Endothelial cell of umbilical vein (primary cell): ENCODE measurements around the gene HEPHL1. TPM values are rescaled to one million over a fixed set of nuclear protein-coding genes. Genes with fewer than 3 reads are reported as not detected.

ENCODE experiments used
- BruUV-seq: library from RNA; stranded (reverse); fragments of 400-500 nt; replicated peaks from 2 replicates; lab custom pipeline; 2021; lab: Mats Ljungman, UMichigan
- CTCF ChIA-PET: fragments of 300-600, 350-600 bp; sonication (Branson Sonifier 250); formaldehyde crosslinking; loops from one replicate; lab custom pipeline; 2021; ENCODE audit warnings: antibody characterized with exemption, inconsistent platforms; lab: Charles Lee
- POLR2A ChIA-PET: fragments of 300-600, 350-600 bp; sonication (Branson Sonifier 250); formaldehyde crosslinking; loops from one replicate; lab custom pipeline; 2021; ENCODE audit warnings: antibody characterized with exemption, inconsistent platforms; lab: Charles Lee
- DNase-seq: peaks from one replicate; pipeline ENCODE4 v3.0.0-alpha.2; 2011; ENCODE audit warnings: low read depth, low spot score
- FAIRE-seq: peaks from 2 replicates; lab custom pipeline; 2011; peaks lifted over from hg19 to GRCh38; lab: Jason Lieb, UNC
- H2AFZ ChIP-seq: 2 replicates; pipeline ENCODE4 v1.6.0; 2012; ENCODE audit warnings: low read depth, low read length, control low read depth, inconsistent platforms
- H3K27ac ChIP-seq: 2 replicates; pipeline ENCODE4 v1.5.1; 2011; ENCODE audit warnings: low read depth, mild to moderate bottlenecking, control low read depth, low read length, moderate library complexity; ENCODE audit not compliant: insufficient read depth
- H3K27me3 ChIP-seq, 2 experiments: 2 replicates each; pipeline versions ENCODE4 v1.6.0 to v1.6.1; 2011; ENCODE audit warnings: low read length in 2 of 2, mixed read lengths in 1 of 2; ENCODE audit not compliant: control insufficient read depth in 2 of 2, insufficient read depth in 2 of 2
- H3K36me3 ChIP-seq, 2 experiments: 2 replicates in 1 of 2; 3 replicates in 1 of 2; pipeline ENCODE4 v1.5.1; 2011; ENCODE audit warnings: low read length in 2 of 2, mild to moderate bottlenecking in 1 of 2, moderate library complexity in 1 of 2; ENCODE audit not compliant: control insufficient read depth in 2 of 2, insufficient read depth in 2 of 2; ENCODE audit errors: extremely low read depth in 1 of 2
- H3K4me1 ChIP-seq: 3 replicates; pipeline ENCODE4 v1.5.1; 2011; ENCODE audit warnings: mild to moderate bottlenecking, low read length; ENCODE audit not compliant: control insufficient read depth, insufficient read depth; ENCODE audit errors: extremely low read depth
- H3K4me2 ChIP-seq: 2 replicates; pipeline ENCODE4 v1.6.1; 2011; ENCODE audit warnings: low read length, control low read depth, mixed read lengths; ENCODE audit not compliant: insufficient read depth
- H3K4me3 ChIP-seq, 3 experiments: fragments of 200-600 bp in 1 of 3; sonication (generic), shearing (Covaris generic) in 1 of 3; replicated peaks in 1 of 3; 2 replicates each; pipeline ENCODE4 v1.5.1; 2011 to 2016; ENCODE audit warnings: control low read depth in 3 of 3, low read length in 3 of 3, mild to moderate bottlenecking in 2 of 3, inconsistent platforms in 1 of 3, low read depth in 1 of 3, moderate library complexity in 1 of 3; ENCODE audit not compliant: insufficient read depth in 1 of 3
- H3K79me2 ChIP-seq: 2 replicates; pipeline ENCODE4 v1.6.0; 2012; ENCODE audit warnings: low read length, inconsistent platforms; ENCODE audit not compliant: control insufficient read depth, insufficient read depth
- H3K9ac ChIP-seq: replicated peaks from 2 replicates; pipeline ENCODE3; 2011; ENCODE audit warnings: low read length, control low read depth; ENCODE audit not compliant: insufficient read depth; ENCODE audit errors: extremely low read depth
- H3K9me1 ChIP-seq: replicated peaks from 3 replicates; pipeline ENCODE4 v1.6.0; 2011; ENCODE audit warnings: mild to moderate bottlenecking, low read length; ENCODE audit not compliant: control insufficient read depth, insufficient read depth; ENCODE audit errors: extremely low read depth
- H3K9me3 ChIP-seq: replicated peaks from 2 replicates; pipeline ENCODE4 v1.5.1; 2012; ENCODE audit warnings: low read length, inconsistent platforms; ENCODE audit not compliant: control insufficient read depth, insufficient read depth
- H4K20me1 ChIP-seq: replicated peaks from 2 replicates; pipeline ENCODE3; 2011; ENCODE audit warnings: mild to moderate bottlenecking, low read length; ENCODE audit not compliant: control insufficient read depth, insufficient read depth; ENCODE audit errors: extremely low read depth
- EZH2 ChIP-seq: IDR thresholded peaks from 2 replicates; pipeline ENCODE4 v1.6.1; 2012; ENCODE audit warnings: borderline replicate concordance, low read depth, mild to moderate bottlenecking, moderate library complexity, low read length, inconsistent platforms; ENCODE audit not compliant: severe bottlenecking
- FOS ChIP-seq: IDR thresholded peaks from 2 replicates; pipeline ENCODE4 v1.6.1; 2011; ENCODE audit warnings: mild to moderate bottlenecking, low read length, moderate library complexity, borderline replicate concordance; ENCODE audit not compliant: insufficient read depth
- GATA2 ChIP-seq: IDR thresholded peaks from 2 replicates; pipeline ENCODE4 v1.7.0; 2011; ENCODE audit warnings: low read depth, mild to moderate bottlenecking, moderate library complexity, mixed read lengths, low read length; ENCODE audit not compliant: insufficient read length, insufficient read depth
- JUN ChIP-seq: IDR thresholded peaks from 2 replicates; pipeline ENCODE4 v1.6.1; 2011; ENCODE audit warnings: borderline replicate concordance, low read depth; ENCODE audit not compliant: insufficient read length, insufficient read depth
- MYC ChIP-seq: IDR thresholded peaks from one replicate; pipeline ENCODE4 v1.6.1; 2011; ENCODE audit warnings: mild to moderate bottlenecking, low read depth, low read length
- POLR2A ChIP-seq: IDR thresholded peaks from 2 replicates; pipeline ENCODE4 v1.6.1; 2012; ENCODE audit warnings: low read depth, mild to moderate bottlenecking, control low read depth, low read length
- POLR2AphosphoS5 ChIP-seq: IDR thresholded peaks from 2 replicates; pipeline ENCODE4 v1.6.1; 2012; ENCODE audit warnings: low read depth, mild to moderate bottlenecking, control low read depth, low read length, moderate library complexity; ENCODE audit not compliant: insufficient read depth
- dilution Hi-C: fragments of 300-500 bp; cut with MboI; formaldehyde crosslinking; loops from one replicate; pipeline ENCODE4 v1.15.0; 2019; ENCODE audit warnings: low sequenced_read_pairs; ENCODE audit not compliant: extremely low pct_ligation_motif_present
- intact Hi-C: fragments of 100-400 bp; cut with micrococcal nuclease; formaldehyde crosslinking; loops from one replicate; pipeline ENCODE4 v1.10.0; 2022
- polyA plus RNA-seq, 4 experiments: library from polyadenylated mRNA; depleted of rRNA in 3 of 4; stranded (reverse) in 3 of 4; unstranded in 1 of 4; fragments of >200 nt; gene quantifications; 2 replicates each; pipeline versions ENCODE4 v1.2.1 to v1.2.3, GENCODE V29; 2011 to 2012; ENCODE audit warnings: missing spikeins in 1 of 4
- total RNA-seq: library from RNA; stranded (reverse); gene quantifications from 2 replicates; pipeline ENCODE4 v1.2.3, GENCODE V29; 2021
- TF ChIP-seq, protein P1 (sequence below): IDR thresholded peaks from 2 replicates; pipeline ENCODE4 v1.6.1; 2011; ENCODE audit not compliant: insufficient read depth, insufficient read length
- TF ChIP-seq, protein P2 (sequence below), 2 donors: IDR thresholded peaks; 1 replicate in 1 of 2; 2 replicates in 1 of 2; pipeline ENCODE4 v1.5.1; 2011; ENCODE audit warnings: low read length in 2 of 2, mild to moderate bottlenecking in 2 of 2, moderate library complexity in 2 of 2, control low read depth in 1 of 2, inconsistent platforms in 1 of 2, low read depth in 1 of 2; ENCODE audit not compliant: insufficient read depth in 1 of 2; ENCODE audit errors: extremely low read depth in 1 of 2

HEPHL1 gene
- total and polyA plus RNA-seq, 2 donors (not counting 3 experiments of a cell fraction or from before 2014, with no cell fraction given): not detected

DNA sequence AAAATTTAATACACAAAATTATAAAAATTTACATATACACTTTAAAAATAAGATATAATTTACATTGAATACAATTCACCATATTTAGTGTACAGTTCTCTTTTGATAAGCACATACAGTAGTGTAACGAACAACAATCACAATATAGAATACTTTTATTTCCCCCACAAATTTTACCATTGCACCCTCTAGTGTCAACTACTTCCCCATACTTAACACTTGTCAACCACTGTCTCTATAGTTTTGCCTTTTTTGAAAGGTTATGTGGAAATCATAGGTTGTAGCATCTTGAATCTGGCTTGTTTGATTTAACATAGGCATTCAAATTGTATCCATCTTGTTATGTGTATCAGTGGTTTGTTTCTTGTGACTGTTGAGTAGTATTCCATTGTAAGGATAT is 86.2 kb downstream of the HEPHL1 start:
- ChIA-PET CTCF (no interaction called here), POLR2A (no interaction called here)
- Histone ChIP-seq H3K4me3 (no peak overlapping the region), H4K20me1 (no peaks in the 10 kb centered on the region), H3K27ac (no peak overlapping the region), H3K79me2 (no peaks in the 10 kb centered on the region), H3K27me3 (no peaks in the 10 kb centered on the region), H3K4me2 (no peak overlapping the region), H3K36me3 (no peaks in the 10 kb centered on the region), H3K9ac (no peak overlapping the region), H3K9me1 (no peaks in the 10 kb centered on the region), H2AFZ (no peak overlapping the region), H3K9me3 (no peaks in the 10 kb centered on the region), H3K4me1 (no peaks in the 10 kb centered on the region)
- intact Hi-C loops: no loop called here
- TF ChIP-seq EZH2: no peak
- no peak for TF ChIP-seq MYC
- TF ChIP-seq, protein P1, sequence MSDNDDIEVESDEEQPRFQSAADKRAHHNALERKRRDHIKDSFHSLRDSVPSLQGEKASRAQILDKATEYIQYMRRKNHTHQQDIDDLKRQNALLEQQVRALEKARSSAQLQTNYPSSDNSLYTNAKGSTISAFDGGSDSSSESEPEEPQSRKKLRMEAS: no peak
- no peak for TF ChIP-seq FOS
- no peak for TF ChIP-seq JUN
- TF ChIP-seq POLR2A: no peak
- no TSS peak for BruUV-seq
- dilution Hi-C loops: no loop called here
- DNase-seq (no peak), FAIRE-seq (no peak)

DNA sequence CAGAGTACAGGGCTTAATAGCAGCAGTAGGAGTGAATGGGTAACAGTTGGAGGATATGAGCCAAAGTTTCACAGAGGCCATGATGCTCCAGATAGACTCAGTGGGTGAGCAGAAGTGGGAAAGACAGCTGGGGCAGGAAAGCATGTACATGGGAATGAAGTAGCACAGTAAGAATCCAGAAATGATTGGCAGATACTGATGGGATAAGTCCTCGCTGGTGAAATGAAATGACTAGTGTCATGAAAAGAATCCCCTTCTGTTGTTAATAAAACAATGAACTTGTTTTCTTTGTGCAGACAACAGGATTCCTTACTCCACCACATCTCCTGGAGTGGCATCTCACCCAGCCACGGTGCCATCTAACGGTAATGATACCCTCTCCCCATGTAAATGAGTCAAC is 90.1 kb downstream of the HEPHL1 start:
- Histone ChIP-seq H3K9me1 (no peaks in the 10 kb centered on the region), H3K9ac (no peak overlapping the region), H3K27ac (no peak overlapping the region), H3K36me3 (no peaks in the 10 kb centered on the region), H3K4me3 (no peak overlapping the region), H3K9me3 (no peaks in the 10 kb centered on the region), H3K4me2 (no peak overlapping the region), H2AFZ (no peak overlapping the region), H3K79me2 (no peaks in the 10 kb centered on the region), H4K20me1 (no peaks in the 10 kb centered on the region), H3K4me1 (no peaks in the 10 kb centered on the region), H3K27me3 (no peaks in the 10 kb centered on the region)
- BruUV-seq: no TSS peak
- intact Hi-C loops (no loop called here), dilution Hi-C loops (no loop called here)
- ChIA-PET CTCF (interaction anchor here (2.3 kb wide), 1 partner anchor 15 kb away, joined by 5 read pairs; no protein-coding TSS in a partner anchor), POLR2A (no interaction called here)
- DNase-seq (no peak), FAIRE-seq (no peak)
- TF ChIP-seq POLR2AphosphoS5 (no peak), MYC (no peak), FOS (no peak), POLR2A (no peak), GATA2 (no peak), EZH2 (no peak), JUN (no peak)
- TF ChIP-seq, protein P1: no peak
- TF ChIP-seq, protein P2, sequence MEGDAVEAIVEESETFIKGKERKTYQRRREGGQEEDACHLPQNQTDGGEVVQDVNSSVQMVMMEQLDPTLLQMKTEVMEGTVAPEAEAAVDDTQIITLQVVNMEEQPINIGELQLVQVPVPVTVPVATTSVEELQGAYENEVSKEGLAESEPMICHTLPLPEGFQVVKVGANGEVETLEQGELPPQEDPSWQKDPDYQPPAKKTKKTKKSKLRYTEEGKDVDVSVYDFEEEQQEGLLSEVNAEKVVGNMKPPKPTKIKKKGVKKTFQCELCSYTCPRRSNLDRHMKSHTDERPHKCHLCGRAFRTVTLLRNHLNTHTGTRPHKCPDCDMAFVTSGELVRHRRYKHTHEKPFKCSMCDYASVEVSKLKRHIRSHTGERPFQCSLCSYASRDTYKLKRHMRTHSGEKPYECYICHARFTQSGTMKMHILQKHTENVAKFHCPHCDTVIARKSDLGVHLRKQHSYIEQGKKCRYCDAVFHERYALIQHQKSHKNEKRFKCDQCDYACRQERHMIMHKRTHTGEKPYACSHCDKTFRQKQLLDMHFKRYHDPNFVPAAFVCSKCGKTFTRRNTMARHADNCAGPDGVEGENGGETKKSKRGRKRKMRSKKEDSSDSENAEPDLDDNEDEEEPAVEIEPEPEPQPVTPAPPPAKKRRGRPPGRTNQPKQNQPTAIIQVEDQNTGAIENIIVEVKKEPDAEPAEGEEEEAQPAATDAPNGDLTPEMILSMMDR (IDR thresholded peaks at IDR 0.05; ENCODE audit: extremely low read depth in 1 of 2, insufficient read depth in 1 of 2, low read depth in 1 of 2, low read length in 2 of 2): no peak
